Liver (tissue), 3 donors: ENCODE results near the gene PDE10A.

ENCODE experiments used
- EGR1 ChIP-seq, 2 donors: IDR thresholded peaks; 2 replicates each; pipeline ENCODE4 v1.6.1; 2016 to 2018; ENCODE audit warnings: antibody characterized with exemption in 2 of 2, low read depth in 2 of 2
- FOXA1 ChIP-seq: IDR thresholded peaks from 2 replicates; pipeline ENCODE4 v1.6.1; 2016; ENCODE audit warnings: antibody characterized with exemption
- GABPA ChIP-seq, 2 donors: IDR thresholded peaks in 1 of 2; conservative IDR thresholded peaks in 1 of 2; 2 replicates each; pipeline ENCODE4 v1.6.1; 2016; ENCODE audit warnings: antibody characterized with exemption in 2 of 2, mild to moderate bottlenecking in 1 of 2, moderate library complexity in 1 of 2
- RAD21 ChIP-seq, 2 donors: IDR thresholded peaks; 2 replicates each; pipeline ENCODE4 v1.6.1; 2016; ENCODE audit warnings: antibody characterized with exemption in 2 of 2, mild to moderate bottlenecking in 2 of 2
- RXRA ChIP-seq, 2 donors: IDR thresholded peaks; 2 replicates each; pipeline ENCODE4 v1.6.1; 2017 to 2018; ENCODE audit warnings: antibody characterized with exemption in 2 of 2, mild to moderate bottlenecking in 1 of 2
- TAF1 ChIP-seq: conservative IDR thresholded peaks from 2 replicates; pipeline ENCODE4 v1.6.1; 2016; ENCODE audit warnings: antibody characterized with exemption, mild to moderate bottlenecking
- YY1 ChIP-seq: IDR thresholded peaks from 2 replicates; pipeline ENCODE4 v1.6.1; 2016; ENCODE audit warnings: antibody characterized with exemption, mild to moderate bottlenecking
- TF ChIP-seq, protein P1 (sequence below): fragments of 150-350 bp; IDR thresholded peaks from 2 replicates; pipeline ENCODE4 v1.5.1; 2017; ENCODE audit warnings: improper control_type of control experiment, low read depth, low read length; ENCODE audit not compliant: missing input control
- TF ChIP-seq, protein P2 (sequence below): IDR thresholded peaks from 2 replicates; pipeline ENCODE4 v1.6.1; 2016; ENCODE audit warnings: antibody characterized with exemption
- TF ChIP-seq, protein P3 (sequence below): IDR thresholded peaks from 2 replicates; pipeline ENCODE4 v1.6.1; 2016; ENCODE audit warnings: antibody characterized with exemption
- TF ChIP-seq, protein P4 (sequence below): IDR thresholded peaks from 2 replicates; pipeline ENCODE4 v1.6.1; 2016; ENCODE audit warnings: antibody characterized with exemption
- TF ChIP-seq, protein P5 (sequence below): IDR thresholded peaks from 2 replicates; pipeline ENCODE4 v1.6.1; 2016; ENCODE audit warnings: antibody characterized with exemption, mild to moderate bottlenecking
- donor health status: healthy.
- donor health status: healthy.

DNA sequence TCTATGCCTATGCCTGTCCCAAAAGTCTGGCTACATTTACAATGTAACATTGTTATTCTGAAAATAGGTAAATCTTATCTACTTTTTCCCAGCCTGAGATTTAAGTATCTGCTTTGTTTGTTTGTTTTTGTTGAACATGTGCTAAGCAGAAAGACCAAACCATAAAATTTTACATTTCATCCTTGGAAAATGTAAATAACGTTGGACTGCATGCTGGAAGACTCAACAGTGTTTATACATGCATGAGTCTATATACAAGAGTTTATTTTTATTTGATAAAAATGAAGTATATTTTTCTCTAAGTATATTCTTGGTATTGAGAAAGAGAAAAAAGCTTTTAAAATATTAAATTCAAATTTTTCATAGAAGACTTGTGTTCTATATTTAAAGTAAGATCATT, 12.1 kb upstream of the PDE10A start:
- TF ChIP-seq, protein P1, sequence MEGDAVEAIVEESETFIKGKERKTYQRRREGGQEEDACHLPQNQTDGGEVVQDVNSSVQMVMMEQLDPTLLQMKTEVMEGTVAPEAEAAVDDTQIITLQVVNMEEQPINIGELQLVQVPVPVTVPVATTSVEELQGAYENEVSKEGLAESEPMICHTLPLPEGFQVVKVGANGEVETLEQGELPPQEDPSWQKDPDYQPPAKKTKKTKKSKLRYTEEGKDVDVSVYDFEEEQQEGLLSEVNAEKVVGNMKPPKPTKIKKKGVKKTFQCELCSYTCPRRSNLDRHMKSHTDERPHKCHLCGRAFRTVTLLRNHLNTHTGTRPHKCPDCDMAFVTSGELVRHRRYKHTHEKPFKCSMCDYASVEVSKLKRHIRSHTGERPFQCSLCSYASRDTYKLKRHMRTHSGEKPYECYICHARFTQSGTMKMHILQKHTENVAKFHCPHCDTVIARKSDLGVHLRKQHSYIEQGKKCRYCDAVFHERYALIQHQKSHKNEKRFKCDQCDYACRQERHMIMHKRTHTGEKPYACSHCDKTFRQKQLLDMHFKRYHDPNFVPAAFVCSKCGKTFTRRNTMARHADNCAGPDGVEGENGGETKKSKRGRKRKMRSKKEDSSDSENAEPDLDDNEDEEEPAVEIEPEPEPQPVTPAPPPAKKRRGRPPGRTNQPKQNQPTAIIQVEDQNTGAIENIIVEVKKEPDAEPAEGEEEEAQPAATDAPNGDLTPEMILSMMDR = no peak
- TF ChIP-seq, protein P2, sequence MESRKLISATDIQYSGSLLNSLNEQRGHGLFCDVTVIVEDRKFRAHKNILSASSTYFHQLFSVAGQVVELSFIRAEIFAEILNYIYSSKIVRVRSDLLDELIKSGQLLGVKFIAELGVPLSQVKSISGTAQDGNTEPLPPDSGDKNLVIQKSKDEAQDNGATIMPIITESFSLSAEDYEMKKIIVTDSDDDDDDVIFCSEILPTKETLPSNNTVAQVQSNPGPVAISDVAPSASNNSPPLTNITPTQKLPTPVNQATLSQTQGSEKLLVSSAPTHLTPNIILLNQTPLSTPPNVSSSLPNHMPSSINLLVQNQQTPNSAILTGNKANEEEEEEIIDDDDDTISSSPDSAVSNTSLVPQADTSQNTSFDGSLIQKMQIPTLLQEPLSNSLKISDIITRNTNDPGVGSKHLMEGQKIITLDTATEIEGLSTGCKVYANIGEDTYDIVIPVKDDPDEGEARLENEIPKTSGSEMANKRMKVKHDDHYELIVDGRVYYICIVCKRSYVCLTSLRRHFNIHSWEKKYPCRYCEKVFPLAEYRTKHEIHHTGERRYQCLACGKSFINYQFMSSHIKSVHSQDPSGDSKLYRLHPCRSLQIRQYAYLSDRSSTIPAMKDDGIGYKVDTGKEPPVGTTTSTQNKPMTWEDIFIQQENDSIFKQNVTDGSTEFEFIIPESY = no peak
- TF ChIP-seq FOXA1 (no peak), GABPA (IDR thresholded peaks at IDR 0.05 in 1 of 2, conservative IDR thresholded peaks at IDR 0.05 in 1 of 2) (no peak), YY1 (no peak), RAD21 (IDR thresholded peaks at IDR 0.05) (no peak), EGR1 (IDR thresholded peaks at IDR 0.05; ENCODE audit: low read depth in 2 of 2) (no peak), RXRA (IDR thresholded peaks at IDR 0.05) (no peak), TAF1 (no peak)
- TF ChIP-seq, protein P3, sequence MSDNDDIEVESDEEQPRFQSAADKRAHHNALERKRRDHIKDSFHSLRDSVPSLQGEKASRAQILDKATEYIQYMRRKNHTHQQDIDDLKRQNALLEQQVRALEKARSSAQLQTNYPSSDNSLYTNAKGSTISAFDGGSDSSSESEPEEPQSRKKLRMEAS = no peak
- TF ChIP-seq, protein P4, sequence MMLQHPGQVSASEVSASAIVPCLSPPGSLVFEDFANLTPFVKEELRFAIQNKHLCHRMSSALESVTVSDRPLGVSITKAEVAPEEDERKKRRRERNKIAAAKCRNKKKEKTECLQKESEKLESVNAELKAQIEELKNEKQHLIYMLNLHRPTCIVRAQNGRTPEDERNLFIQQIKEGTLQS = no peak
- TF ChIP-seq, protein P5, sequence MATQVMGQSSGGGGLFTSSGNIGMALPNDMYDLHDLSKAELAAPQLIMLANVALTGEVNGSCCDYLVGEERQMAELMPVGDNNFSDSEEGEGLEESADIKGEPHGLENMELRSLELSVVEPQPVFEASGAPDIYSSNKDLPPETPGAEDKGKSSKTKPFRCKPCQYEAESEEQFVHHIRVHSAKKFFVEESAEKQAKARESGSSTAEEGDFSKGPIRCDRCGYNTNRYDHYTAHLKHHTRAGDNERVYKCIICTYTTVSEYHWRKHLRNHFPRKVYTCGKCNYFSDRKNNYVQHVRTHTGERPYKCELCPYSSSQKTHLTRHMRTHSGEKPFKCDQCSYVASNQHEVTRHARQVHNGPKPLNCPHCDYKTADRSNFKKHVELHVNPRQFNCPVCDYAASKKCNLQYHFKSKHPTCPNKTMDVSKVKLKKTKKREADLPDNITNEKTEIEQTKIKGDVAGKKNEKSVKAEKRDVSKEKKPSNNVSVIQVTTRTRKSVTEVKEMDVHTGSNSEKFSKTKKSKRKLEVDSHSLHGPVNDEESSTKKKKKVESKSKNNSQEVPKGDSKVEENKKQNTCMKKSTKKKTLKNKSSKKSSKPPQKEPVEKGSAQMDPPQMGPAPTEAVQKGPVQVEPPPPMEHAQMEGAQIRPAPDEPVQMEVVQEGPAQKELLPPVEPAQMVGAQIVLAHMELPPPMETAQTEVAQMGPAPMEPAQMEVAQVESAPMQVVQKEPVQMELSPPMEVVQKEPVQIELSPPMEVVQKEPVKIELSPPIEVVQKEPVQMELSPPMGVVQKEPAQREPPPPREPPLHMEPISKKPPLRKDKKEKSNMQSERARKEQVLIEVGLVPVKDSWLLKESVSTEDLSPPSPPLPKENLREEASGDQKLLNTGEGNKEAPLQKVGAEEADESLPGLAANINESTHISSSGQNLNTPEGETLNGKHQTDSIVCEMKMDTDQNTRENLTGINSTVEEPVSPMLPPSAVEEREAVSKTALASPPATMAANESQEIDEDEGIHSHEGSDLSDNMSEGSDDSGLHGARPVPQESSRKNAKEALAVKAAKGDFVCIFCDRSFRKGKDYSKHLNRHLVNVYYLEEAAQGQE = no peak
